ENCODE data around the gene MYRF. TPM values are rescaled to one million over a fixed set of nuclear protein-coding genes. Genes with fewer than 3 reads are reported as not detected.

MYRF gene
- total and polyA plus RNA-seq, 2 of the 4 experiments (the other 2 are of a cell fraction), result 1.6 to 10.7 TPM

GRCh38 chr11:61832754-61833153, 80.3 kb downstream of the MYRF start:
- Histone ChIP-seq H3K14ac (replicated peaks; ENCODE audit: low read depth, low read length) (no peak overlapping the region), H3K4me3 (ENCODE audit: insufficient read depth, low read depth, low read length) (no peak overlapping the region), H2AFZ (replicated peaks; ENCODE audit: low read length, poor library complexity) (no peak overlapping the region), H2BK5ac (ENCODE audit: low read depth, low read length, poor library complexity, severe bottlenecking) (no peak overlapping the region), H3K4ac (ENCODE audit: low read depth, low read length) (no peak overlapping the region), H4K91ac (ENCODE audit: insufficient read depth, low read depth, low read length) (no peak overlapping the region), H3K9ac (ENCODE audit: low read depth, low read length) (no peak overlapping the region), H3K4me2 (ENCODE audit: low read depth, low read length) (no peak overlapping the region), H3K36me3 (ENCODE audit: control insufficient read depth, insufficient read depth, low read length) (peaks cover 4% of the 10 kb centered on the region; the same call in 1 of the 2 replicates), H3K9me3 (ENCODE audit: control insufficient read depth, insufficient read depth, low read length) (no peaks in the 10 kb centered on the region), H4K5ac (ENCODE audit: low read depth, low read length) (no peak overlapping the region), H2BK20ac (ENCODE audit: low read depth, low read length) (no peak overlapping the region), H2BK15ac (ENCODE audit: low read depth, low read length) (no peak overlapping the region), H3K4me1 (ENCODE audit: control insufficient read depth, insufficient read depth, low read length) (peaks cover 15% of the 10 kb centered on the region; the same call in 1 of the 2 replicates), H2AK9ac (replicated peaks; ENCODE audit: low read depth, low read length, poor library complexity) (no peak overlapping the region), H3K56ac (ENCODE audit: extremely low read depth, insufficient read depth, low read length) (no peak overlapping the region), H2BK120ac (ENCODE audit: low read depth, low read length) (no peak overlapping the region), H3K9me1 (ENCODE audit: insufficient read depth, low read length) (peaks cover 24% of the 10 kb centered on the region), H3K79me1 (ENCODE audit: low read depth in 1 of 2, low read length in 2 of 2) (peaks cover 20 to 87% of the 10 kb centered on the region in 2 experiments), H3K27me3 (ENCODE audit: control insufficient read depth, insufficient read depth, low read length) (no peaks in the 10 kb centered on the region), H3K27ac (ENCODE audit: insufficient read depth, low read length) (no peak overlapping the region), H4K20me1 (ENCODE audit: insufficient read depth, low read length) (peaks cover 50% of the 10 kb centered on the region; the same call in 1 of the 2 replicates), H3K18ac (ENCODE audit: low read depth, low read length) (no peak overlapping the region), H3K23ac (ENCODE audit: low read depth, low read length) (no peak overlapping the region), H4K8ac (ENCODE audit: low read depth in 2 of 2, low read length in 2 of 2) (no peak overlapping the region), H2AK5ac (ENCODE audit: low read depth, low read length) (no peak overlapping the region)
- intact Hi-C loops (cut with micrococcal nuclease) (no loop called here), in situ Hi-C loops (cut with MboI; ENCODE audit: low sequenced_read_pairs) (no loop called here), dilution Hi-C loops (cut with HindIII; ENCODE audit: low sequenced_read_pairs, unreplicated experiment) (no loop called here)
- ChIA-PET POLR2A (ENCODE audit: unreplicated experiment) (no interaction called here), CTCF (interaction anchor here (1.4 kb wide), 1 partner anchor 275 kb away, joined by 3 read pairs; no protein-coding TSS in a partner anchor)
- BruUV-seq (replicated peaks), result no TSS peak
- 90% methylated on average over 2 of the region's 7 CpGs; no CpG with 5 or more reads in 1 of the 2 experiments for WGBS, 2 experiments (ENCODE audit: extremely low coverage in 2 of 2, insufficient read length in 1 of 2)
- DNase-seq (no peak), ATAC-seq (ENCODE audit: low read depth) (no peak)
- TF ChIP-seq BHLHE40 (IDR thresholded peaks at IDR 0.05; ENCODE audit: low read depth, low read length) (no peak), RAD21 (IDR thresholded peaks at IDR 0.05; ENCODE audit: low read length) (no peak), SMC3 (IDR thresholded peaks at IDR 0.05; ENCODE audit: low read depth, low read length) (no peak), USF2 (IDR thresholded peaks at IDR 0.05; ENCODE audit: low read depth, low read length) (no peak), MAFK (IDR thresholded peaks at IDR 0.05; ENCODE audit: low read depth, low read length) (no peak), ELK1 (IDR thresholded peaks at IDR 0.05; ENCODE audit: borderline replicate concordance, low read depth, low read length) (no peak), POLR2A (IDR thresholded peaks at IDR 0.05; ENCODE audit: low read depth, low read length) (no peak), CEBPB (IDR thresholded peaks at IDR 0.05; ENCODE audit: low read depth, low read length) (no peak), RCOR1 (IDR thresholded peaks at IDR 0.05; ENCODE audit: insufficient replicate concordance, low read length) (no peak), MXI1 (IDR thresholded peaks at IDR 0.05; ENCODE audit: borderline replicate concordance, low read depth, low read length) (no peak)
